ENCODE measurements around the gene ERC2. TPM values are rescaled to one million over a fixed set of nuclear protein-coding genes. Genes with fewer than 3 reads are reported as not detected.

ERC2 gene
- total and polyA plus RNA-seq, 2 of the 13 experiments (the other 11 are each of a cell fraction or from before 2014, with no cell fraction given): 0.16 to 0.22 TPM

GRCh38 chr3:56494679-56495322 lies 26.5 kb upstream of the ERC2 start (continued):
- no peak for TF ChIP-seq MZF1 (CRISPR knock-in tag; IDR thresholded peaks at IDR 0.05; ENCODE audit: borderline replicate concordance)
- TF ChIP-seq CHD4 (IDR thresholded peaks at IDR 0.05; ENCODE audit: borderline replicate concordance, low read length): no peak
- TF ChIP-seq CSRNP1 (CRISPR knock-in tag; IDR thresholded peaks at IDR 0.05): peak; percentile 53; the same call in 1 of the 2 replicates
- TF ChIP-seq ZNF275 (CRISPR knock-in tag; IDR thresholded peaks at IDR 0.05; ENCODE audit: borderline replicate concordance): peak; percentile 67; the same call in 1 of the 2 replicates
- peak; percentile 94 for TF ChIP-seq TOE1 (CRISPR knock-in tag; IDR thresholded peaks at IDR 0.05)
- TF ChIP-seq PLSCR1 (CRISPR knock-in tag; IDR thresholded peaks at IDR 0.05; ENCODE audit: borderline replicate concordance): no peak
- no peak for TF ChIP-seq ZHX1 (CRISPR knock-in tag; IDR thresholded peaks at IDR 0.05; ENCODE audit: low read depth)
- TF ChIP-seq ZNF530 (CRISPR knock-in tag; IDR thresholded peaks at IDR 0.05; ENCODE audit: low read depth): 0 out of 2 replicates have a peak, but pooled peaks have one; percentile 39
- TF ChIP-seq ETV6 (CRISPR knock-in tag; conservative IDR thresholded peaks at IDR 0.05): peak; percentile 97
- TF ChIP-seq ZUFSP (CRISPR knock-in tag; IDR thresholded peaks at IDR 0.05; ENCODE audit: borderline replicate concordance): no peak
- peak; percentile 56; the same call in 1 of the 2 replicates for TF ChIP-seq ZBTB21 (CRISPR knock-in tag; IDR thresholded peaks at IDR 0.05)
- TF ChIP-seq ZNF577 (CRISPR knock-in tag; IDR thresholded peaks at IDR 0.05; ENCODE audit: borderline replicate concordance, low read depth): 0 out of 2 replicates have a peak, but pooled peaks have one; percentile 38
- TF ChIP-seq THAP11 (CRISPR knock-in tag; IDR thresholded peaks at IDR 0.05): peak; percentile 80
- no peak for TF ChIP-seq BRF2 (CRISPR knock-in tag; IDR thresholded peaks at IDR 0.05)
- no peak for TF ChIP-seq ZNF18 (CRISPR knock-in tag; IDR thresholded peaks at IDR 0.05; ENCODE audit: insufficient replicate concordance)
